Measurements from ENCODE around the gene XAF1. TPM values are rescaled to one million over a fixed set of nuclear protein-coding genes. Genes with fewer than 3 reads are reported as not detected.

The XAF1 gene
- polyA plus RNA-seq, 2 of the 4 experiments (the other 2 are of a cell fraction): not detected

- FAIRE-seq (no peak), DNase-seq (ENCODE audit: low read depth in 1 of 2, low spot score in 1 of 2) (no peak), ATAC-seq (no peak)
- ChIA-PET CTCF (interaction anchor here (0.6 to 1.5 kb wide), 2 partner anchors 30 to 159 kb away, joined by 3 to 4 read pairs; no protein-coding TSS in a partner anchor), POLR2A (no interaction called here)
- TF ChIP-seq E2F6 (IDR thresholded peaks at IDR 0.05; ENCODE audit: borderline replicate concordance, low read depth): no peak
- TF ChIP-seq HOXB13 (CRISPR knock-in tag; IDR thresholded peaks at IDR 0.05; ENCODE audit: low read depth): no peak
- no peak for TF ChIP-seq FOSL2 (IDR thresholded peaks at IDR 0.05)
- TF ChIP-seq FOSL2 (CRISPR knock-in tag; IDR thresholded peaks at IDR 0.05): no peak
- no peak for TF ChIP-seq RCOR1 (IDR thresholded peaks at IDR 0.05; ENCODE audit: low read depth, low read length)
- no peak for TF ChIP-seq REST (IDR thresholded peaks at IDR 0.05)
- TF ChIP-seq PBX3 (IDR thresholded peaks at IDR 0.05): no peak
- Histone ChIP-seq H3K27ac (no peak overlapping the region), H3K4me3 (no peak overlapping the region), H3K9me3 (no peaks in the 10 kb centered on the region), H3K4me2 (no peak overlapping the region), H3K4me1 (peaks cover 6% of the 10 kb centered on the region; the same call in 1 of the 3 replicates)
- WGBS (ENCODE audit: missing lambda C conversion rate): 78% methylated on average over 5 of the region's 5 CpGs
These were observed 565 bp upstream of the XAF1 start for GRCh38 chr17:6755281-6755680.

GRCh38 chr17:6756425-6757031, 682 bp downstream of the XAF1 start:
- CTCF ChIA-PET: interaction anchor here (0.7 to 1.5 kb wide), 4 partner anchors 13 to 158 kb away, joined by 3 to 4 read pairs (median 3); no protein-coding TSS in a partner anchor
- ATAC-seq (no peak), FAIRE-seq (no peak), DNase-seq (ENCODE audit: low read depth in 1 of 2, low spot score in 1 of 2) (no peak)
- no peak overlapping the region for H3K4me2 ChIP-seq
- no peak overlapping the region for H3K27ac ChIP-seq
- no peak for TF ChIP-seq GATA3 (IDR thresholded peaks at IDR 0.05; ENCODE audit: borderline replicate concordance)
- no peak for TF ChIP-seq MYC (IDR thresholded peaks at IDR 0.05; ENCODE audit: borderline replicate concordance, low read length)
- no peak for TF ChIP-seq HOXB13 (CRISPR knock-in tag; IDR thresholded peaks at IDR 0.05; ENCODE audit: low read depth)
- TF ChIP-seq ELK1 (IDR thresholded peaks at IDR 0.05; ENCODE audit: low read depth, low read length): no peak
- TF ChIP-seq HES2 (IDR thresholded peaks at IDR 0.05): no peak
- TF ChIP-seq PHF8 (IDR thresholded peaks at IDR 0.05; ENCODE audit: borderline replicate concordance, low read depth): no peak
- no peak for TF ChIP-seq SMC3 (IDR thresholded peaks at IDR 0.05)
- TF ChIP-seq PBX3 (IDR thresholded peaks at IDR 0.05): no peak
- no peak for TF ChIP-seq HDAC2 (IDR thresholded peaks at IDR 0.05)
- no peak for TF ChIP-seq RFX5 (IDR thresholded peaks at IDR 0.05)
- no peak for TF ChIP-seq RNF2 (IDR thresholded peaks at IDR 0.05; ENCODE audit: borderline replicate concordance, low read depth)
- no peak for TF ChIP-seq EHF (CRISPR knock-in tag; IDR thresholded peaks at IDR 0.05)
- no peak for TF ChIP-seq FOSB (CRISPR knock-in tag; IDR thresholded peaks at IDR 0.05)
- TF ChIP-seq MAX (IDR thresholded peaks at IDR 0.05): no peak
- no peak for TF ChIP-seq FOSL2 (IDR thresholded peaks at IDR 0.05)
- no peak for TF ChIP-seq FOSL2 (CRISPR knock-in tag; IDR thresholded peaks at IDR 0.05)
- no peak for TF ChIP-seq HOXA7 (CRISPR knock-in tag; IDR thresholded peaks at IDR 0.05)
- WGBS (ENCODE audit: missing lambda C conversion rate): 57% methylated on average over 13 of the region's 13 CpGs
- no peaks in the 10 kb centered on the region for H3K9me3 ChIP-seq
- POLR2A ChIA-PET: no interaction called here
- H3K4me1 ChIP-seq: peaks cover 6% of the 10 kb centered on the region; the same call in 1 of the 3 replicates
- H3K4me3 ChIP-seq: no peak overlapping the region

Measured in A549 (cell line).